NB4 (cell line): ENCODE data around the gene SCFD2.

Experiments used
- MAX ChIP-seq: IDR thresholded peaks from 2 replicates; pipeline ENCODE4 v1.6.1; 2011; ENCODE audit warnings: low read depth, low read length
- MYC ChIP-seq: IDR thresholded peaks from 2 replicates; pipeline ENCODE4 v1.6.1; 2011; ENCODE audit warnings: low read depth, low read length
- POLR2A ChIP-seq: IDR thresholded peaks from 2 replicates; pipeline ENCODE4 v1.6.1; 2011; ENCODE audit warnings: mild to moderate bottlenecking; ENCODE audit not compliant: insufficient read length; ENCODE audit errors: extremely low read depth
- TF ChIP-seq, protein P1 (sequence below): IDR thresholded peaks from one replicate; pipeline ENCODE4 v1.5.1; 2012; ENCODE audit warnings: low read depth, low read length

- TF ChIP-seq, protein P1, sequence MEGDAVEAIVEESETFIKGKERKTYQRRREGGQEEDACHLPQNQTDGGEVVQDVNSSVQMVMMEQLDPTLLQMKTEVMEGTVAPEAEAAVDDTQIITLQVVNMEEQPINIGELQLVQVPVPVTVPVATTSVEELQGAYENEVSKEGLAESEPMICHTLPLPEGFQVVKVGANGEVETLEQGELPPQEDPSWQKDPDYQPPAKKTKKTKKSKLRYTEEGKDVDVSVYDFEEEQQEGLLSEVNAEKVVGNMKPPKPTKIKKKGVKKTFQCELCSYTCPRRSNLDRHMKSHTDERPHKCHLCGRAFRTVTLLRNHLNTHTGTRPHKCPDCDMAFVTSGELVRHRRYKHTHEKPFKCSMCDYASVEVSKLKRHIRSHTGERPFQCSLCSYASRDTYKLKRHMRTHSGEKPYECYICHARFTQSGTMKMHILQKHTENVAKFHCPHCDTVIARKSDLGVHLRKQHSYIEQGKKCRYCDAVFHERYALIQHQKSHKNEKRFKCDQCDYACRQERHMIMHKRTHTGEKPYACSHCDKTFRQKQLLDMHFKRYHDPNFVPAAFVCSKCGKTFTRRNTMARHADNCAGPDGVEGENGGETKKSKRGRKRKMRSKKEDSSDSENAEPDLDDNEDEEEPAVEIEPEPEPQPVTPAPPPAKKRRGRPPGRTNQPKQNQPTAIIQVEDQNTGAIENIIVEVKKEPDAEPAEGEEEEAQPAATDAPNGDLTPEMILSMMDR, result no peak
- TF ChIP-seq MYC (no peak), POLR2A (no peak), MAX (no peak)
Measured at GRCh38 chr4:53014881-53015280, 351.0 kb downstream of the SCFD2 start.
